Activated gamma-delta T cell (primary cell): ENCODE results near the gene DDR2.

ENCODE experiments used
- DNase-seq: peaks from one replicate; lab custom pipeline; 2025; lab: John Stamatoyannopoulos, UW

The DDR2 gene

DNA sequence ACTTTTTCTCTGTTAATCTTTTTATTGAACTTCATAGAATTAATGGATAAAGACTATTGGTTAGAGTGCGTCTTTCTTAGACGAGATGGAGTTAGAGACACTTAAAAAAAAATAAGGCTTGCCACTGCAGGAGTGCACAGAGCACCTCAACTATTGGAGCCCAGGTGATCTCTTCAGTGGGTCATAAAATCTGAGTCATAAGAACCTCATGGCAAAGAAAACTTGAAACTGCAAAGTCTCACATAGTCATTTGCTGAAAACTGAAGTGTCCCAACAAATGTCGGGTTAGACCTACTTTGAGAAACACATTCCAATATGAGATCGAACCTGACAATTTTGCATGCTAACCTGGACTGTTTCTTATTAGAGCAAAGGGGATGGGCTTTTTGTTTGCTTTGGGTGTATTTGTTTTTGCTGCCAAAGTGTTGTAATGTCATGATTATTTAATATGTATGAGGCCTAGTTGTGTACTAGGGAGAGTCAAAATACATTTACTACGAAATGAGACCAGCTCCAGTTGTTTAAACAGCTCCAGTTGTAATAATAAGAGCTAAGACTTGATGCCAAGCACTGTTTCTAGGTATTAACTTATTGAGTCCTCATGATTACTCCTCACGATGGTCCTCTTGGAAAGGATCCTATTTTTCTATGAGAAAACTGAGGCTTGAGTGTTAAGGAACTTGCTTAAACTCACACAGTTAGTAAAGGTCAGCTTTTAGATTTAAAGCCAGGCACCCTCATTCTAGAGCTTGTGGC is 65.1 kb downstream of the DDR2 start:
- no peak for DNase-seq

DNA sequence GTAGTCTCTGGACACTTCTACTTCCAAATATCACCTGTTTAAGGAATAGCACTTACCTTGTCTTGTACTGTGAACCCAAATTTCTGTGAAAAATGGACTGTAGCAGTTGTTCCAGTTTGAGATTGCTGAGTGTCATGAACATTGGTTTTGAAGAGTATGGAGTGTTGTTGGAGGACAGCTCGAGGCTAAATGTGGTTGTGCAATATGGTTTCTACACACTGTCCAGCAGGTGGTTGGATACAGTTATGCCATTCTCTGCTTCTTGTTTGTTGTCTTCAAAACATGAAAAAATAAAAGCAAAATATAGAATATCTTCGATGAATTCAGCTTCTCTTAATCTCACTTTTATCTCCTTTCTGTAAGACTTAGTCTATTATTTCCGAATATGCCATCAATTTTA is 67.1 kb downstream of the DDR2 start:
- no peak for DNase-seq

DNA sequence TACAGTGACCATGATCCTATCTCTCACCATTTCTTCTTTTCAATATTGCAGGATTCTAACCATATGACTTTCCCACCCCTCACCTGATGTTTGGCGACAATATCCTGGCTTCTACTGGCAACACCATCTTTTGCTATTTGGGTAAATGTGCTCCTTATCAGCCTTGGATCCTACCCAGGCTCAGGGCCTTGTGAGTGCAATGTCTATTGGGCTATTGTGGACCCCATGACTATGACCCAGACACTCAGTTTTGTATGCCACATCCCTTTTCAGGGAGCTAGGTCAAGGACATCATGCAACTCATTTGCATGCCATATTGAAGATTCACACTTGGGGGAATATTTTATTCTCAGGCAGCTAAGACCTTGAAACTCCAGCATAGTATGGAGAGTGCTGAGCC is 67.9 kb downstream of the DDR2 start:
- DNase-seq = no peak

DNA sequence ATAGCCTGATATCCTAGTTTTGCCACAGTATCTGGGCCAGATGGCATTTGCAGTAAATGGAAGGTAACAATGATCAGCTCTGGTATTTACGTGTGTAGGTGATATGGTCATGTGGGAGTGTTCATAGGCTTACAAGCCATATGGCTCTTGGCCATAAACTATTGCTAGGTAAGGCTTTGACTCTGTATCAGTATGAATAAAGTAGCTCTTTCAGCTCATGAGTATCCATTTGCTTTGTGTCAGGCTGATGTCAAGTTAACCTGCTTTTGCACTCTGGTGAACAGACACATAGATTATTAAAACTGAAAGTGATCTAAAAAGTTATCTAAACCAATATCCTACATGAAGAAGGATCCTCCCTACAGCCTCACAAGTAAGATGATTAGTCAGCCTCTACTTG is 69.0 kb downstream of the DDR2 start:
- DNase-seq = no peak

DNA sequence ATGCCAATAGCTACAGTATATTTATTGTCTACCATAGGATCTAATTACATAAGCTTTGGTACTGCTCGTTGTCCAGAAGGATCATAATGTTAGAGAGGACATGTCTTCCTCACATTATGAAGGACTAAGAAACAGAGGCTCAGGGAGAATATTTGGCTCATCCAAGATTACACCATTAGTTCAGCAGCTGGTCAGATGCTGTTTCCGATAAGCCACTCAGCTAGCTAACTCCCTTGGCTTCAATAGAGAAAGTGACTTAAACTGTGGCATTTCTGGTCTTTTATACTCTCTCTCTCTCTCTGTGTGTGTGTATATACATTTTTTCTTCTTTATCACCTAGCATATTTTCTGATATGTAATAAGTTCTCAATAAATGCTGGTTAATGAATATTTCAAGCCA is 70.4 kb downstream of the DDR2 start:
- DNase-seq = no peak

DNA sequence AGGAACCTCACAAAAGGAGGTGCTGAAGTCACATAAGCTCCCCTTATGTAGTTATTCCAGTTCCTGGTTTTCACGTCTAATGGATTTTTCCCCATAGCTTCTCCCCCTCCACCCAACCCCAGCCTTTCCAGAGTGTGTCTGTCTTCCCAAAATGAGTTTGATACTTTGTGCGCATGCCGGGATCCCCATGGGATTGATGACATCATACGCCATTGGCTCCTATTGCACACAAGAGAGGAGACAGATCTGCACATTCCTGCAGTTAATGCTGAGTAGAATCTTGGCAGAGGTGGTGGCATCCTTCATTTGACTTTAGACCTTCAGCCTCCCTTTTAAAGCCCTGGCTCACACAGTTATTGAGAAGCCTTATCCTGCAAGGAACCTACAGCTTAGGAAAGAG is 71.4 kb downstream of the DDR2 start:
- no peak for DNase-seq

DNA sequence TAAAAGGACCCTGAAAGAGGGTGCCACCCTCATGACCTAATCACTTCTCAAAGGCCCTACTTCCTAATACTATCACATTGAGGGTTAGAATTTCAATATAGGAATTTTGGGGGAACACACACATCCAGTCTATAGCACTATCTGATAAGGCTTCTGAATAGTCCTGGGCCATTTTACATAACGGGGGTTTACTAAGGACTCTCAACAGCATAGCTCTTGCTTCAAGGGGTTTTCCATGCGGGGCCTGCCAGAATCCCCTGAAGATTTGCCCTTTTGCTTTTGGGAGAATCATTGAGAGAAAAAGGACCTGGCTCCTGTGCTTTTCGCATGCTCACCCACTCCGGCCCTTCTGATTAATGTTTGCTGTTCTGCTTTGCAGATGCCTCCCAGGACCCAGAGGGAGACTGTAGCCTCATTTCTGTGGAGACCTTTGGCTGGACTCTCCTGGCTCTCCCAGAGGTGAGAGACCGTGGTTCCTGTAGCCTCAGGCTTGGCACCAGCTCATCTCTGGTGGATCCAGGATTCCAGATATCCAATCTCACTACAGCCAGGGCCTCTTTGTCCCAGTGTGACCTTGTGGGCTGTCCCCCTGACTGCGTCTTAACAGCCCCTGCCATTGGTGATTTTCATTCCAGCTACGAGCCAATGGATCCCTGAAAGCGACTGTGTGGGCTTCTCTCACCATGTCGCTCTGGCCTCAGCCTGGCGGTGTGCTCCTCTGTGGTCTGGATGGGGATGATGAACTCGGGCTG is 72.6 kb downstream of the DDR2 start:
- DNase-seq = no peak

DNA sequence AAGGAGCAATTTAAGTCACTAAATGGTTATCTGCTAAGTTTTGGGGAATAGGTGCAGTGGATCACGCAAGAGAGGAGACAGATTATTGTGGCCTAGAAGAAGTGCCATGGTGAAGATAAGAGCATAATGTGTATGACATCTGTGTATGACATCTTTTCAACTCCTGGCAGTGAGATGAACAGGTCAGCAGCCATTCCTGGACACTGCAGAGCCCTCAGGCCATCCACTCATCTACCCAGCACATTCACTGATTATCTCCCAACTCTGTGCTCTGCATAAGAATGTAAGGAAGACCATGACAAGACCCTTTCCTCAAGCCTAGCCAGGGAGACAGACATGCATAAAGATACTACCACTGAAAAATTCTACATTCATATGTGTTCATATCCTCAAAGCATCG is 73.7 kb downstream of the DDR2 start:
- DNase-seq = no peak

DNA sequence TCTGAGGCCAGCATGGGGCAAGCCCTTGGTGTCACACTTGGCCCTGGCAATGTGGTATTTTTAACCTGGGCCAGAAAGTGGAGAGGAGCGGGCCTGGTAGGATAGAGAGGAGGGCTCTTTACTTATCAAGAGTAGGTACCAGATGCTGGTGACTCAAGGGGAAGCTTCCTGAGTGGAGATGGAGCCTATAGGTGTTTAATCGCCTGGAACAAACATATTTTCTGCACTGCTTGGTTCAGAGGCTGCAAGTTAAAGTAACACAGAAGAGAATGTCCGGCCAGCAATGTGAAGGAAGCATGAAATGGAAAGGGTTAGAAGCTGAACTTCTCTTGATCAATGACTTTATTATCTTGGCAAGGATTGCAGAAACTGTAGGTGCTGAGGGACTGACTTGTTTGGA is 74.3 kb downstream of the DDR2 start:
- DNase-seq = no peak

DNA sequence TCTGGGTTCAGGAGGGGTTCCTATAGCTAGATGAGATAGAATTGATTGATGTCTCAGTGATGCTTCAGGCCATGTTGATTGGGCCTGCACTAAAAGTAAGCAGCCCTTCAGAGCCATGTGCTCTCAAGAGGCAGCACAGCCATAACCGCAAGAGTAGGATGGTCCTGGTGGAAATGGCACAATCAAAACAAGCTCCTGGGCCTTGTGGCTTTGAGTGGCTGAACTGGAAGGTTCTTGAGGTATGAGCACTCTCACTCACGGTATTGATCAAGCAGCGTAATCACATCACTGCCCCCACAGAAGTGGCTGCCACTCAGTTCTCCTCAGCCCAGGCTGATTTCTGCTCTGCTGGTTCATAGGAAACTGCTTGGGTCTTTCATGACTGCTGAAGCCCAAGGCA is 76.0 kb downstream of the DDR2 start:
- DNase-seq = no peak

DNA sequence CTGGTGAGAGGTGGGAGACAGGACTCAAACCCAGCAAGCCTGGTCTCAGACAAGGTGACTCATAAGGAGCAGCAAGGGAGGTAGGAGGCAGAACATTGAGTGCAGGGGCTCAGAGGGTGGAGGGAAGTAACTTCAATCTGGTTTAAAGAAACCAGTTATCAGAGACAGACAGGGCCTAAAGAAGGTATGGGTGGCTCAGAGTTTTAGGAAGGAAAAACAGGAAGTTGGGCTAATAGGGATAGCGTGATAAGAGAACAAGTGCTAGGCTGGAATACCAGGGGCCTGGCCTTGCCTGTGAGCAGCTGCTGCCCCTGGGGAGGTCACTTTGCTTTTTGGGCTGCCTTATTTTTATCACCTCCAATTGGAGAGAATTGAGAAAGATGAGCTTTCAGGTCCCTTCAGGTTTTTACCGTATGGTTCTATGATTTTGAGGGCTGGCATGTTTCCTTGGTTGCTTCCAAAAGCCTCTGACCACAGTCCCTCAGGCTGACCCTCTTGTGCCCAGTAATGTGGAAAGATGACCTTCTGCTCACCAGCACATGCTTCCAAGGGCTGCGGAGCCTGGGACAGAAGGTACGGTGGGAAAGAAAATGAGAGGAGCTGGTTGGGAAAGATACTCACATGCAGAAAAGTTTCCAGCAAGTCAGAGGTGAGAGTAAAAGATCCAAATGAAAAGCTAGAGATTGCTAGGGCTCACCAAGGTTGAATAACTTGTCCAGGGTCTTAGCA is 77.0 kb downstream of the DDR2 start:
- DNase-seq = no peak

DNA sequence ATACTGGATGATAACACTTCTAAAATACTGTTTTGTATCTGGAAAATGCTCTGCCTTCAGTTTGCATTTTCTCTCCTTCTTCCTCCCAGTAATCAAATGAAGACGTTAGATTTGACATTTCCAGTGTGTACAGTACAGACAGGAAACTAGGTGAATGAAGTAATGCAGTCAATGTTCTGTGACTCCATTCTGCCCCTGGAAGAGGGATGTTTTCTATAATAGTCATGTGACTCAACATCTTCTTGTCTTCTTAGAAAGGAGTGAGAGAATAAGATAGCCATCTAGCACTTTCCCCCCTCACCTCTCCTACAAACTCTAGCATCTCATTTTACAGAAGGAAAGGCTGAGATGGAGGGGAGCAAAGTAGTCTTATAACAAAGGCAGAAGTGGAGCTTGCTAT is 77.6 kb downstream of the DDR2 start:
- DNase-seq = no peak

DNA sequence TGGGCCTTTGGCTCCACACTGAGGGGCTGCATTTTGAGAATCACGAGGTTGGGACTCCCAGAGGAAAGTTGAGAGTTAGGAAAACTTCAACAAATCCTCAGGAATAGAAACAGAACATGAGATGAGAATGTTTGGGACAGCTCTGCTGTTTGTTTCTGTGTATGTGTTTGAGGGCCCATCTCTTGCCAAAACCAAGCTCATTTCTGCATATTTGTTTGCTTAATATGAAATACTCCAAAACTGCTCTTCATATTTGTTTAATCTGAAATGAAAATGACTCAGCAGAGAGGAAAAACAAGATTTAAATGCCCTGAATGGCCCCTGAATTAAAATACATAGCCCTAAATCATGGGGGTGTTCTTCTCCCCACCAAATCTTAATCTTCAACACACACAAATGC is 78.1 kb downstream of the DDR2 start:
- no peak for DNase-seq

DNA sequence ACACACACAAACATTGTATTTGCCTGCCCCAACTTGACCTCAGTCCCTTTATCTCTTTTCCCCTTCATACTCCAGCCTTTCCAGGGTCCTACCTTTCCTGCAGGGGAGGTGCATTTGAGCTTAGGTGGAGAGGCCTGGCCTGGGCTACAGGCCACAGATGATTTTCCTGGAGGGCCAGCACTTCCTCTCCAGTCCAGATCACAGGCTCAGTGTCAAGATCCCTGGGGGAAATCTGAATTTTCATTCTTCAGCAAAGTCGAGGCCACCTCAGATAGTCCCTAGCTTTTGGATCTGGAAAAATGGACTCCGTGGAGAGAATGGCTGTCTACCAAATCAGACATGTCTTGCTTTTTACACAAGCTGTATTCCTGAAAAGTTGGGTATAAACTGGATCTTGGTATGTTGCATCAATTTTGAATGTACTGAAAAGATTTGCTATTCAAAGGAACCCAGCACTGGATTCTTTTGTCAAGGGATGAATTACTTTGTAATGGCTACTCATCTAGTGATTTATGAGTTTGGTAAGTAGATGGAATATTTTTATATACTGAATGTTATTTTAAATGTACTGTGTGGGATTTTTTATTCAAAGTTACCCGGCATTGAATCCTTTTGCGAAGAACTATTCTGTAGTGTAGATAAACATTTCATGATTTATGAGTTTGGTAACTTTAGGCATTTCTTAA is 78.7 kb downstream of the DDR2 start:
- DNase-seq = no peak

DNA sequence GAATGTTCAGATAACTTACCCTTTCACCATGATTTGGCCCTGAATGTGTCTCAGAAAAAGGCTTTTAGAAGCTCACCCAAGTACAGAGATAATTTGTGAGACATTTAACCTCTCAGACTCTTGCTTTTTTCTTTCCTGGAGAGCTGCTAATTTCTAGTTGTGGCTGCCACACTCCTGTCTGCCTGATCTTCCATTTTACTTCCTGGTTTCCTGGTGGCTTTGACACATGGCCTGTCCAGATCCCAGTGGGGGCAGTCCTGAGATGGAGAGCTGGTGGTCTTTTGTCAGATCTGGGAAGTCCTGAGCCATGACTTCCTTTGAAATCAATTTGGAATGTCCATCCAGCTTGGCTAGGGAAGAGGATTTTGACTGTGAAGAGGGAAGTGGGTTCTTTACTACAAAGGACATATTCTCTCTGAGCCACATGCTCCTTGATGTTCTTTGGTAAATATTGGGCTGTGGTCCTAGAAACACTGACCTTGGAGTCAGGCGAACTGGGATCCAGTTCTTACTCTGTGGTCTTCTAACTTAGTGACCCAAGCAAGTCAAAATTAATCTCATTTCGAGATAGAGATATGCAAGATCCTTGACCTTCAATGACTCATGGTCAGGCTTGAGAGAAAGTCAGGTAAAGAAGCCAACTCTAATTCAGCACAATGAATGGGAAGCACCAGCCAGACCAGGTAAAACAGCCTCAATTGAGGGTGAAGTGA is 80.2 kb downstream of the DDR2 start:
- DNase-seq = no peak

DNA sequence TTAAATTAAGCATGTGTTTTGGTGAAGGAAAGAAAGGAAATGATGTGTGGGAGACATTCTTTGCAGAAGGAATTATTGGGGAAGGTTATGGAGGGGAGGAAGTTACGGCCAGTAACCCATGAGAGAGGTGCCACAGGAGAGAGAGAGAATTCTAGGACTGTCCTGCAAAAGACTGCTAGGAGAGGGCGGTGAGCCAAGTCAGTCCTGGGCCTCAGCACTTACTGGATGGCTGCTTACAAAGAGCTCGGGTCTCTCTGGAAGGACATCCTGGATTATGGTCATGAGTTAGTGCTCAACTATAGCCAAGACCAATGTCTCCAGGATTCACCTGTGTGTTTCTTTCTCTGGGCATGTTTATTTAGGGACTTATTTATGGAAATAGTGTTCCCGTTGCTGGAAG is 83.9 kb downstream of the DDR2 start:
- DNase-seq = no peak

DNA sequence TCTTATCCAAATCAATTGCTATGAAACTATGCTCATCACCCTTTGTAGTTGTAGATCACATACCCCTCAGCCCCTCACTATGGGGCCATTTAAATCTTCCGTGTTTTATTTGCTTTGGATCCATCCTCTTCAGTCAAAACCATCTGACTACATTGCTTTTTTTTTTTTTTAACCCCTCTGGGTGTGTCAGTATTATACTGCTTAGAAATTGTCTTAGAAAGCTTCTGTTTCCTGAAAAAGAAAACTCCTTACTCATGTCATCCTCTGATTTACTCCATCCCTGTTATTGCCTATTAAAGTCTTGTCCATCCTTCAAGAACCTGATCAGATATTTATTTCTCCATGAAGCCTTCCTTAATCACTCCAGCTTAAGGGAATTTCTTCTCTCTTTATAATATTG is 84.3 kb downstream of the DDR2 start:
- DNase-seq = no peak

DNA sequence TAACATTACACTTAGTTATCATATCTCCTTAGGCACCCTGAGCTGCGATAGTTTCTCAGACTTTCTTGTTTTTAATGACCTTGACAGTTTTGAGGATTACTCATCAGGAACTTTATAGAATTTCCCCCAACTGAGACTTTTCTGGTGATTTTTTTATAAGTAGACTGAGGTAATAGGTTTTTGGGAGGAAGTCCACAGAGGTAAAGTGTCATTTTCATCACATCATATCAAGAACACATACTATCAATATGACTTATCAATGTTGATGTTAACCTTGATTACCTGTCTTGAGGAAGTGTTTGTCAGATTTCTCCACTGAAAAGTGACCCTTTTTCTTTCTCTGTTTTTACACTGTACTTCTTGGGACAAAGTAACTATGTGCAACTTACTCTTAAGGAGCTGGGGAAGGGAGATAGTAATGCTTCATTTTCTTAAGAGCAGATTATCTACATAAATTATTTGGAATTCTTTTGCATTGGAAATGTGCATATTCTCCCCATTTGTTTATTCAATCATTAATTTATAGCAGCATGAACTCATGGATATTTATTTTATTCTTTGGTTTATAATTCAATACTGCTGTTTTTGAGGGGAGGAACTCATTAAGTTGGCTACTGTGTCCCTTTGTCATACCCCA is 85.4 kb downstream of the DDR2 start:
- no peak for DNase-seq

DNA sequence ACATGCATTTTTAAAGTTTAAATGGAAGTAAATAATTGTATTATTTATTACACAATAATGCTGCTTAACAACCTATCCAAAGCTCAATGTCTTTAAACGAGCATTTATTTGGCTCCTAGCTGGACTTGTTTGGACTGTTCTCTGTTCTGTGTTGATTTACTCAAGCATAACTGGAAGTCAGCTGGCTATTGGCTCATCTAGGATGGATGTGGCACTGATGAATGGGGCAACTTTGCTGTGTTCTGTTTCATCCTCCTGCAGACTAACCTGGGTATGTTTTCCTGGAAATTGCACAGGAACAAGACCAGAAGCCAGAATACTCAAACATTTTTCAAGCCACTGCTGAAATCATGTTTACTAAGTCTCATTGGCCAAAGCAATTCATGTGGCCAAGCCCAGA is 87.4 kb downstream of the DDR2 start:
- DNase-seq = no peak

DNA sequence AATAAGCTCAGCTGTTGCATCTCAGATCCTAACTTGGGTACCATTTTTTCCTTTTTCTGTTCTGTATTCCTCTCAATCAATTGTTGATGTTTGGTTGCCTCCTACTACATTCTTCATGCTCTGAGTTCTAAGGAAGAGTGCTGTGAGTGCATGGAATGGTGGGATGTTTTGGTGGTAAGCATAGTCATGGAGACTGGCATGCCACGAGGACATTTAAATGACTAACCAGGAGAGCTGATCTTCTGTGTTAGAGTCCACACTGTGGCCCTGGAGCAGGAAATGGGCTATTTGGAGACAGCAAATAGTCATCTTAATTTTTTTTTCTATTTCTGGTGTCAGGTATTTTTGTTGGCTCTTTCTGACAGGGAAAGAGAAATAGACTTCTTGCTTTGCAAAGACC is 88.7 kb downstream of the DDR2 start:
- no peak for DNase-seq

DNA sequence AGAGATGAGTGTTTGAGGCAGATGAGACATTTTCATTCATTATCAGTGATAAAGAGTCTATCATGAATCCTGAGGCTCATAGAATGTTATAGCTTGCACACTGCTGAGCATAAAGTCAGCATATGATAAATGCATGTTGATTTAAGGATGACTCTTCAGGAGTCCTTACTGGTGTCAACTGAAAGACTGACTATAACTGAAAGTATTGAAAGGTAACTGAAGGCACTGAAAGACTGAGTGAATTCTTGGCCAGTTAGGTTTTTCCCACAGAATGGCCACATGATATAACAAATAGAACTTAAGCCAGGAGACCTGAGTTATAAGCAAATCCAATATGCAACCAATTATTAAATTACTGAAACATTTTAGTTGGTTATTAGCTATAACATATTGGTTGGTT is 89.2 kb downstream of the DDR2 start:
- no peak for DNase-seq
